Sigmoid colon (tissue), 3 donors: Measurements from ENCODE around the gene SLC16A3.

Experiments used
- POLR2A ChIP-seq, 2 donors: fragments of 450-650 bp; IDR thresholded peaks; one replicate each; pipeline ENCODE4 v1.6.1; 2016; ENCODE audit warnings: antibody characterized with exemption in 2 of 2, mild to moderate bottlenecking in 2 of 2, moderate library complexity in 2 of 2
- TF ChIP-seq, protein P1 (sequence below), 4 experiments: fragments of 450-650 bp in 3 of 4; fragments of 200-600 bp in 1 of 4; IDR thresholded peaks; one replicate each; pipeline ENCODE4 v1.5.1; 2016 to 2019; ENCODE audit warnings: antibody characterized with exemption in 4 of 4, mild to moderate bottlenecking in 3 of 4, moderate library complexity in 2 of 4

GRCh38 chr17:82217120-82217529 lies 11.7 kb upstream of the SLC16A3 start:
- TF ChIP-seq, protein P1, sequence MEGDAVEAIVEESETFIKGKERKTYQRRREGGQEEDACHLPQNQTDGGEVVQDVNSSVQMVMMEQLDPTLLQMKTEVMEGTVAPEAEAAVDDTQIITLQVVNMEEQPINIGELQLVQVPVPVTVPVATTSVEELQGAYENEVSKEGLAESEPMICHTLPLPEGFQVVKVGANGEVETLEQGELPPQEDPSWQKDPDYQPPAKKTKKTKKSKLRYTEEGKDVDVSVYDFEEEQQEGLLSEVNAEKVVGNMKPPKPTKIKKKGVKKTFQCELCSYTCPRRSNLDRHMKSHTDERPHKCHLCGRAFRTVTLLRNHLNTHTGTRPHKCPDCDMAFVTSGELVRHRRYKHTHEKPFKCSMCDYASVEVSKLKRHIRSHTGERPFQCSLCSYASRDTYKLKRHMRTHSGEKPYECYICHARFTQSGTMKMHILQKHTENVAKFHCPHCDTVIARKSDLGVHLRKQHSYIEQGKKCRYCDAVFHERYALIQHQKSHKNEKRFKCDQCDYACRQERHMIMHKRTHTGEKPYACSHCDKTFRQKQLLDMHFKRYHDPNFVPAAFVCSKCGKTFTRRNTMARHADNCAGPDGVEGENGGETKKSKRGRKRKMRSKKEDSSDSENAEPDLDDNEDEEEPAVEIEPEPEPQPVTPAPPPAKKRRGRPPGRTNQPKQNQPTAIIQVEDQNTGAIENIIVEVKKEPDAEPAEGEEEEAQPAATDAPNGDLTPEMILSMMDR (IDR thresholded peaks at IDR 0.05) = no peak
- no peak for TF ChIP-seq POLR2A (IDR thresholded peaks at IDR 0.05)
